22Rv1 (cell line): ENCODE data around the gene FNBP1.

Experiments used
- ZFX ChIP-seq: fragments of 450-650 bp; IDR thresholded peaks from 2 replicates; pipeline ENCODE4 v1.6.1; 2017; ENCODE audit warnings: antibody characterized with exemption, borderline replicate concordance
- TF ChIP-seq, protein P1 (sequence below): fragments of 450-650 bp; IDR thresholded peaks from 2 replicates; pipeline ENCODE4 v1.5.1; 2017; ENCODE audit warnings: mild to moderate bottlenecking

DNA sequence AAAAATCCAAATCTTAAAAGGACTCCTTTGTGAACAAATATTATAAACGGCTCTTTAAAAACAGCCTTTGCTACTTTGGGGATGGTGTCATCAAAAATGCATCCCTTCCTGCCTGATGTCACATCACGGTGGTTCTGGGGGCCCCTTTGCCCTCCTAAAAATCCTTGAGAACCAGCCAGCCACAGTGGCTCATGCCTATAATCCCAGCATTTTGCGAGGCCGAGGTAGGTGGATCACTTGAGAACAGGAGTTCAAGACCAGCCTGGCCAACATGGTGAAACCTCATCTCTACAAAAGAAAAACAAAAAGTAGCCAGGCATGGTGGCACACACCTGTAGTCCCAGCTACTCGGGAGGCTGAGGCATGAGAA, 43.9 kb downstream of the FNBP1 start:
- TF ChIP-seq, protein P1, sequence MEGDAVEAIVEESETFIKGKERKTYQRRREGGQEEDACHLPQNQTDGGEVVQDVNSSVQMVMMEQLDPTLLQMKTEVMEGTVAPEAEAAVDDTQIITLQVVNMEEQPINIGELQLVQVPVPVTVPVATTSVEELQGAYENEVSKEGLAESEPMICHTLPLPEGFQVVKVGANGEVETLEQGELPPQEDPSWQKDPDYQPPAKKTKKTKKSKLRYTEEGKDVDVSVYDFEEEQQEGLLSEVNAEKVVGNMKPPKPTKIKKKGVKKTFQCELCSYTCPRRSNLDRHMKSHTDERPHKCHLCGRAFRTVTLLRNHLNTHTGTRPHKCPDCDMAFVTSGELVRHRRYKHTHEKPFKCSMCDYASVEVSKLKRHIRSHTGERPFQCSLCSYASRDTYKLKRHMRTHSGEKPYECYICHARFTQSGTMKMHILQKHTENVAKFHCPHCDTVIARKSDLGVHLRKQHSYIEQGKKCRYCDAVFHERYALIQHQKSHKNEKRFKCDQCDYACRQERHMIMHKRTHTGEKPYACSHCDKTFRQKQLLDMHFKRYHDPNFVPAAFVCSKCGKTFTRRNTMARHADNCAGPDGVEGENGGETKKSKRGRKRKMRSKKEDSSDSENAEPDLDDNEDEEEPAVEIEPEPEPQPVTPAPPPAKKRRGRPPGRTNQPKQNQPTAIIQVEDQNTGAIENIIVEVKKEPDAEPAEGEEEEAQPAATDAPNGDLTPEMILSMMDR = no peak
- TF ChIP-seq ZFX = no peak
